WTC11 (cell line): ENCODE measurements around the gene SLC7A10.

Experiments
- CTCF ChIP-seq: fragments of 200-600 bp; IDR thresholded peaks from 2 replicates; pipeline ENCODE4 v1.8.0; 2022; ENCODE audit warnings: antibody characterized with exemption
- E2F1 ChIP-seq: sonication (generic); formaldehyde crosslinking; IDR thresholded peaks from 2 replicates; pipeline ENCODE4 v1.8.0; 2022; ENCODE audit warnings: mild to moderate bottlenecking, missing genetic modification reagents
- GABPB1 ChIP-seq: sonication (generic); formaldehyde crosslinking; IDR thresholded peaks from 2 replicates; pipeline ENCODE4 v1.8.1; 2023; ENCODE audit warnings: mild to moderate bottlenecking, missing genetic modification reagents
- IRF2 ChIP-seq: sonication (generic); formaldehyde crosslinking; IDR thresholded peaks from 2 replicates; pipeline ENCODE4 v1.8.0; 2022; ENCODE audit warnings: low read depth, missing genetic modification reagents, borderline replicate concordance
- NFE2L1 ChIP-seq: sonication (generic); formaldehyde crosslinking; IDR thresholded peaks from 2 replicates; pipeline ENCODE4 v1.8.1; 2023; ENCODE audit warnings: missing genetic modification reagents
- NR3C1 ChIP-seq: sonication (generic); formaldehyde crosslinking; conservative IDR thresholded peaks from 2 replicates; pipeline ENCODE4 v1.8.1; 2023; ENCODE audit warnings: low read depth, mild to moderate bottlenecking, missing genetic modification reagents
- SP1 ChIP-seq: sonication (generic); formaldehyde crosslinking; conservative IDR thresholded peaks from 2 replicates; pipeline ENCODE4 v1.8.1; 2022; ENCODE audit warnings: missing genetic modification reagents
- STAT6 ChIP-seq: sonication (generic); formaldehyde crosslinking; conservative IDR thresholded peaks from 2 replicates; pipeline ENCODE4 v1.8.1; 2023; ENCODE audit warnings: mild to moderate bottlenecking, low read depth, missing genetic modification reagents, moderate library complexity
- USF1 ChIP-seq: sonication (generic); formaldehyde crosslinking; IDR thresholded peaks from 2 replicates; pipeline ENCODE4 v1.8.0; 2022; ENCODE audit warnings: mild to moderate bottlenecking, missing genetic modification reagents
- ZNF416 ChIP-seq: fragments of 250-450 bp; sonication (Bioruptor Pico); IDR thresholded peaks from 2 replicates; pipeline ENCODE4 v1.9.0; 2021; ENCODE audit warnings: mild to moderate bottlenecking, inconsistent platforms
- TF ChIP-seq, protein P1 (sequence below): sonication (generic); formaldehyde crosslinking; IDR thresholded peaks from 2 replicates; pipeline ENCODE4 v1.8.0; 2022; ENCODE audit warnings: mild to moderate bottlenecking, missing genetic modification reagents
- TF ChIP-seq, protein P2 (sequence below): sonication (generic); formaldehyde crosslinking; IDR thresholded peaks from 2 replicates; pipeline ENCODE4 v1.8.1; 2022; ENCODE audit warnings: mild to moderate bottlenecking, moderate library complexity, missing genetic modification reagents
- TF ChIP-seq, protein P3 (sequence below): sonication (generic); formaldehyde crosslinking; IDR thresholded peaks from 2 replicates; pipeline ENCODE4 v1.8.0; 2023; ENCODE audit warnings: missing genetic modification reagents, mild to moderate bottlenecking, borderline replicate concordance

DNA sequence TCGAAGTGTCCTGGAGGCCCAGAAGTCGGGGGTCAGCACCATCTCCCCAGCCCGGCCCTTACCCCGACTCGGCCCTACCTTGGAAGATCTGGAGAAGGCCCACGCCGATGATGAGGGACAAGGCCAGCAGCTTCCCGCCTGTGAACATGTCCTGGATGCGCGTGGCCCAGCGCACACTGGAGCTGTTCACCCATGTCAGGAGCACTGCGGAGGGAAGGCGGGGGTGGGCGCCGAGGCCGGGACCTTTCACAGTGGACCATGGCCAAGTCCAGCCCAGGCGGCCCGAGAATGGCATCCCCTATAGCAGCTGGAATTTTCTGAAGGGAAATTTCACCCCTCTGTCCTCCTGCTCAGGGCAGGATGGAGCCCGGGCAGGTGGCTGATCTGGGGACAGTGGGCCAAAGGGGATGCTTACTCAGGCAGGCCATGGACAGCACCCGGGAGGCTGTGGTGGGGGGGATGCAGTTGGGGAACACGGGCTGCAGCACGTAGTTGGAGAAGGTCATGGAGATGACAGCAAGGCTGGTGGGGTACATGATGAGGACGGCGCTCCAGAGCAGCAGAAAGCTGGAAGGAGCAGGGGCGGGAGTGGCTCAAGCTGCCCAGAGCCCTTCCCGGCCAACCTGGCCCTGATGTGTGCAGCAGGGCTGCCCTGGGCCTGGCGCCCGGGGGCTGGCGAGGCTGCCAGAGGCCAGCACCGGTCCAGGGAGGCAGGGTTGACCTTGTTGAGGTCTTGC lies 13.0 kb downstream of the SLC7A10 start:
- TF ChIP-seq, protein P1, sequence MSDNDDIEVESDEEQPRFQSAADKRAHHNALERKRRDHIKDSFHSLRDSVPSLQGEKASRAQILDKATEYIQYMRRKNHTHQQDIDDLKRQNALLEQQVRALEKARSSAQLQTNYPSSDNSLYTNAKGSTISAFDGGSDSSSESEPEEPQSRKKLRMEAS: no peak
- TF ChIP-seq, protein P2, sequence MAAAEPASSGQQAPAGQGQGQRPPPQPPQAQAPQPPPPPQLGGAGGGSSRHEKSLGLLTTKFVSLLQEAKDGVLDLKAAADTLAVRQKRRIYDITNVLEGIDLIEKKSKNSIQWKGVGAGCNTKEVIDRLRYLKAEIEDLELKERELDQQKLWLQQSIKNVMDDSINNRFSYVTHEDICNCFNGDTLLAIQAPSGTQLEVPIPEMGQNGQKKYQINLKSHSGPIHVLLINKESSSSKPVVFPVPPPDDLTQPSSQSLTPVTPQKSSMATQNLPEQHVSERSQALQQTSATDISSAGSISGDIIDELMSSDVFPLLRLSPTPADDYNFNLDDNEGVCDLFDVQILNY: no peak
- TF ChIP-seq IRF2 (no peak), CTCF (no peak), SP1 (CRISPR knock-in tag) (no peak), USF1 (CRISPR knock-in tag) (no peak), GABPB1 (no peak), ZNF416 (CRISPR knock-in tag) (no peak), NR3C1 (CRISPR knock-in tag) (no peak), STAT6 (CRISPR knock-in tag) (no peak), NFE2L1 (no peak), E2F1 (CRISPR knock-in tag) (no peak)
- TF ChIP-seq, protein P3, sequence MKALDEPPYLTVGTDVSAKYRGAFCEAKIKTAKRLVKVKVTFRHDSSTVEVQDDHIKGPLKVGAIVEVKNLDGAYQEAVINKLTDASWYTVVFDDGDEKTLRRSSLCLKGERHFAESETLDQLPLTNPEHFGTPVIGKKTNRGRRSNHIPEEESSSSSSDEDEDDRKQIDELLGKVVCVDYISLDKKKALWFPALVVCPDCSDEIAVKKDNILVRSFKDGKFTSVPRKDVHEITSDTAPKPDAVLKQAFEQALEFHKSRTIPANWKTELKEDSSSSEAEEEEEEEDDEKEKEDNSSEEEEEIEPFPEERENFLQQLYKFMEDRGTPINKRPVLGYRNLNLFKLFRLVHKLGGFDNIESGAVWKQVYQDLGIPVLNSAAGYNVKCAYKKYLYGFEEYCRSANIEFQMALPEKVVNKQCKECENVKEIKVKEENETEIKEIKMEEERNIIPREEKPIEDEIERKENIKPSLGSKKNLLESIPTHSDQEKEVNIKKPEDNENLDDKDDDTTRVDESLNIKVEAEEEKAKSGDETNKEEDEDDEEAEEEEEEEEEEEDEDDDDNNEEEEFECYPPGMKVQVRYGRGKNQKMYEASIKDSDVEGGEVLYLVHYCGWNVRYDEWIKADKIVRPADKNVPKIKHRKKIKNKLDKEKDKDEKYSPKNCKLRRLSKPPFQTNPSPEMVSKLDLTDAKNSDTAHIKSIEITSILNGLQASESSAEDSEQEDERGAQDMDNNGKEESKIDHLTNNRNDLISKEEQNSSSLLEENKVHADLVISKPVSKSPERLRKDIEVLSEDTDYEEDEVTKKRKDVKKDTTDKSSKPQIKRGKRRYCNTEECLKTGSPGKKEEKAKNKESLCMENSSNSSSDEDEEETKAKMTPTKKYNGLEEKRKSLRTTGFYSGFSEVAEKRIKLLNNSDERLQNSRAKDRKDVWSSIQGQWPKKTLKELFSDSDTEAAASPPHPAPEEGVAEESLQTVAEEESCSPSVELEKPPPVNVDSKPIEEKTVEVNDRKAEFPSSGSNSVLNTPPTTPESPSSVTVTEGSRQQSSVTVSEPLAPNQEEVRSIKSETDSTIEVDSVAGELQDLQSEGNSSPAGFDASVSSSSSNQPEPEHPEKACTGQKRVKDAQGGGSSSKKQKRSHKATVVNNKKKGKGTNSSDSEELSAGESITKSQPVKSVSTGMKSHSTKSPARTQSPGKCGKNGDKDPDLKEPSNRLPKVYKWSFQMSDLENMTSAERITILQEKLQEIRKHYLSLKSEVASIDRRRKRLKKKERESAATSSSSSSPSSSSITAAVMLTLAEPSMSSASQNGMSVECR (CRISPR knock-in tag): no peak
